ENCODE measurements around the gene CLEC11A.
"Not testable (repeated sequence)": the region's sequence is repeated elsewhere in the genome, so short reads cannot be mapped to it uniquely, and the experiment has no call there.

CLEC11A gene

DNA sequence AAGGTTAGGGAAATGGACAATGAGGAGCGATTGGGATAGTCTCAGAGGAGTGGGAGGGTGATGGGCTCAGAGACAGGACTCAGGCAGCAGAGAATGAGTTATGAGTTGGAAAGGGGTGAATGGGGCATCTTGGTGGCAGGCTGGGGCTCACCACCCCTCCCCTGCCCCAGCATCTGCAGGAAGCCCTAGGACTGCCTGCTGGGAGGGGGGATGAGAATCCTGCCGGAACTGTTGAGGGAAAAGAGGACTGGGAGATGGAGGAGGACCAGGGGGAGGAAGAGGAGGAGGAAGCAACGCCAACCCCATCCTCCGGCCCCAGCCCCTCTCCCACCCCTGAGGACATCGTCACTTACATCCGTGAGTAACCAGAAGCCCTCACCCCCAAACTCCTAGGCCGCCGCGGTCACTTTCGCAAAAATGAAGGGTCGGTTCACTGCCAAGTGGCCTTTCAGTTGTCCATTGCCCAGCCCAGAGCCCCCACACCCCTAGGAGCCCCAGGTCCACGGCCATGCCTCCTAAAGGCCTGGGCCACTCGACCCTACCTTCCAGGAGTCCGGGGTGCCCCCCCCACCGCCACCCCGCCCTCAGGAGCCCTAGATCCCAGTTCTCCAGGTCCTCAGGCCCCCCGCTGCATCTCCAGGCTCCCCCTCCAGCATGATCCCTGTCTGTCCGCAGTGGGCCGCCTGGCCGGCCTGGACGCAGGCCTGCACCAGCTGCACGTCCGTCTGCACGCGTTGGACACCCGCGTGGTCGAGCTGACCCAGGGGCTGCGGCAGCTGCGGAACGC lies 764 bp downstream of the CLEC11A start:
- no peak for DNase-seq

DNA sequence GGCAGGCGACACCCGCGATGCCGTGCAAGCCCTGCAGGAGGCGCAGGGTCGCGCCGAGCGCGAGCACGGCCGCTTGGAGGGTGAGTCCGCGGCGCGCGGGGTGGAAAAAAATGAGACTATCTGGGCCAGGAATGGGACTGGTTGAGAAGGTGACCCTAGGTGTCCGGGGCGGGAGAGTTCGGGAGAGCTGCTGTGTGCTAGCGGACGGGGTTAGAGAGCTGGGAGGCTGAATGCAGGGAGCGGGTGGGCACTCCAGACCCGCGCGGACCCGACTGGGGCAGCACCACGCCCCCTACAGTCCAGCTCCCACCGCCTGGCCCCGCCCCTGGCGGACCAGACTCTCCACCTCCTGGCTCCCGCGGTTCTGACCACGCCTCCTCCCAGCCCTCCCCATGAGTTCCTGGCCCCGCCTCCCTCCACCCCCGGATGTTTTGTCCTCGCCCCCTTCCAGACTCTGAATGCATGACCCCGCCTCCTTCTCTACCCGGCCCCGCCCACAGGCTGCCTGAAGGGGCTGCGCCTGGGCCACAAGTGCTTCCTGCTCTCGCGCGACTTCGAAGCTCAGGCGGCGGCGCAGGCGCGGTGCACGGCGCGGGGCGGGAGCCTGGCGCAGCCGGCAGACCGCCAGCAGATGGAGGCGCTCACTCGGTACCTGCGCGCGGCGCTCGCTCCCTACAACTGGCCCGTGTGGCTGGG lies 1.5 kb downstream of the CLEC11A start:
- DNase-seq, result peak; percentile 98

DNA sequence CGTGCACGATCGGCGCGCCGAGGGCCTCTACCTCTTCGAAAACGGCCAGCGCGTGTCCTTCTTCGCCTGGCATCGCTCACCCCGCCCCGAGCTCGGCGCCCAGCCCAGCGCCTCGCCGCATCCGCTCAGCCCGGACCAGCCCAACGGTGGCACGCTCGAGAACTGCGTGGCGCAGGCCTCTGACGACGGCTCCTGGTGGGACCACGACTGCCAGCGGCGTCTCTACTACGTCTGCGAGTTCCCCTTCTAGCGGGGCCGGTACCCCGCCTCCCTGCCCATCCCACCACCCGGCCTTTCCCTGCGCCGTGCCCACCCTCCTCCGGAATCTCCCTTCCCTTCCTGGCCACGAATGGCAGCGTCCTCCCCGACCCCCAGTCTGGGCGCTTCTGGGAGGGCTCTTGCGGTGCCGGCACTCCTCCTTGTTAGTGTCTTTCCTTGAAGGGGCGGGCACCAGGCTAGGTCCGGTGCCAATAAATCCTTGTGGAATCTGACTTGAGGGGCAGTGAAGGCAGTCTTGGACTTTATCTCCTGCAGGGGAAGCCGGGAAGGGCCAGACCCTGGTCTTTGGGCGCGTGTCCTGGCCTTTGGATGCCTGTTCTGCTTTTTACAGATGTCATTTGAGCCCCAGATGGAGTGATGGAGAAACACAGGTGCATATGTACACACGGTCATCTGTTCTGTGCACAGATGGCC lies 2.2 kb downstream of the CLEC11A start:
- no peak for DNase-seq

DNA sequence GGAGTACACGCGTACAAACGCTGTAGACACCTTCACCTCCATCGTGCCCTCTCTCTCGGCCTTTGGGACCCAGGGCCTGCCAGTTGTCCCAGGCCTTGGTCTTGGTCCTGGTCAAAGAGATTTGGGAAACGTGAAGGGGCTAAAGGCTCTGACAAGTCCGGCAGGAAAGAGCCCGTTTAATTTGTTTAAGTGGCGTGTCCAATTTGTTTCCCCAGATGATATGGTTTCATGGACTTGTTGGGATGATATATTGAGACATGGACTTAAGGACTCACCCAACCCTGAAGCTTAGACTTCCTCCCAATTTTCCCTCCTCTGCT lies 2.7 kb downstream of the CLEC11A start:
- no peak for DNase-seq

DNA sequence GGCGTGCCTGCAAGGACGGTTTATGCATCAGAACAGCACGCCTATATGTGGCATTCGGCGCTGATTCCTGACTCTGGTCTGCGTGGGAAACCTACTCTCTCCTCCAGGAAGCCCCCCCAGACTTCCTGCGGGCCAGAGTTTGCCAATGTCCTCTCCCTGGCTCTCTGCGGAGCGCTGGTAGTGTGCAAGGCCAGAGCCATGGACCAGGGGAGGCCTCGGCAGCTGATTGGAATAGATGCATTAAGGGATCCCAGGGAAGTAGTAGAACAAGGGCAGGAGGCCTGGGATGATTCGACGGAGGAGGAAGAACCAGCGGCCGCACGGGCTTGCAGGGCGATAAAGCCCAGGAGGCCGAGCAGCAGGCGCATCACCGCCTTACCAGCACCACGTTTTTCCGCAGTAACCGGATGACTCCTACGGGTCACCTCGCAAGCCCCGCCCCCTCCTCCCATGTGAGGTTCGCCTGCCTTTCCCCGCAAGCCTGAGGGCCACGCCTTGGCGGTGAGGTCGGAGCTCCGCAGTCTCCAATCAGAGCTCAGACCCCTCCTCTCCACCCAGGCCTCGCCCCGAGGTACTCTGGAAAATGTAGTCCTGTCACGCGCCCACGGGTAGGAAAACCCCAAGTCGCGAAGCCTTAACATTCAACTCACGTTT lies 5.0 kb downstream of the CLEC11A start:
- DNase-seq, result no peak

DNA sequence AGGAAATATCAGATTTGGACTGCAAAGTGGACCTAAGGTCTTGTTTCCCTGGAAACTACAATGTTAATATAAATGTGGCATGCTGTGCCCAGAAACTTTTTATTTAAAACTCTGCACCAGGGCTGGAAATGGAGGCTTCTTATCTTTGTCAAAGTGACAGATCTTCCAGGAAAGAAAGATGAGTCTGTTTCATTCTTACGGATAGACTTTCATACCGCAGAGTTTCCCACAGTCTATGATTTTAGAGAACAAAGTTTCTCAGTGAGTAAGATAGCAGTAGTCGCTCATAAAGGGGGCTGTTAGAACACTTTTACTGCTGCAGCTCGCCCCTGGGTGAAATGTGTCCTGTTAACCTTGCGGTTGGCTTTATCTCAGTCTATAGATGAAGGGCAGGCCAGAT lies 6.7 kb downstream of the CLEC11A start:
- DNase-seq, result no peak

DNA sequence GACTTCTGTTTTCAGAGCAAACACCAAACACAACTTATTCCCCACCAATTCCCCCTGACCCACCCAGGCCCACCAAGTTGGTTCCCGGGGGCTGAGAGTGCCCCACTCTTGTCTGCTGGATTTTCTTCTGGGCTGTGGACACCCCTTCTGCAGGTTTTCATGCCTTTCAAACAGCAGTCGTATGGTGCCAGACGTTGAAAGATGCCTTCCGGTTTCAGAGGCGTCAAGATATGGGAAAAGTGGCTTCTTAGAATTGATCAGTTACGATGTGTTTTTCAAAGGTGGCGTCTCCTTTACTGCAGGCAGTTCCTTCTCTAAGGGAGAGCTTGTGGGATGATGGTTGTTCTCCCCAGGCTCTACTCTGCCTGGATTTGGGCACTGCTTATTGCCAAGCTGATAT lies 12.7 kb downstream of the CLEC11A start:
- DNase-seq, result no peak

DNA sequence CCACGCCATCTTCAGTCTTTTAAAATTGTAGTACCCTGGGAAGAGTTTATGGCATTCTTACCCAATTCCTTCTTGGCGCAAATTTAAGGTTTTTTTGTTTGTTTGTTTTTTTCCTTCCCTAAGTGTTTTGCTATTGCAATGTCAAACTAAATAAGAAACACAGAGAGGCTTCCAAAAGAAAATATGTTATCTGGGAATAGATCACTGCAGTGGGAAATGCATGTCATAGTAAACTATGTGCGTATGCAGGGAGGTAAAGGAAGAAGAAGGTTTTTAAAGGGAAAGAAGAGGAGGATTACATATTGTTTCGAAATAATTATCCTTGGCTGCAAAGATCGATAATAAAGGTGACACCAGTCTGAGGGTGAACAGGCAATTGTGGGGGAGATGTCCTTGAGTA lies 13.2 kb downstream of the CLEC11A start:
- no peak for DNase-seq

DNA sequence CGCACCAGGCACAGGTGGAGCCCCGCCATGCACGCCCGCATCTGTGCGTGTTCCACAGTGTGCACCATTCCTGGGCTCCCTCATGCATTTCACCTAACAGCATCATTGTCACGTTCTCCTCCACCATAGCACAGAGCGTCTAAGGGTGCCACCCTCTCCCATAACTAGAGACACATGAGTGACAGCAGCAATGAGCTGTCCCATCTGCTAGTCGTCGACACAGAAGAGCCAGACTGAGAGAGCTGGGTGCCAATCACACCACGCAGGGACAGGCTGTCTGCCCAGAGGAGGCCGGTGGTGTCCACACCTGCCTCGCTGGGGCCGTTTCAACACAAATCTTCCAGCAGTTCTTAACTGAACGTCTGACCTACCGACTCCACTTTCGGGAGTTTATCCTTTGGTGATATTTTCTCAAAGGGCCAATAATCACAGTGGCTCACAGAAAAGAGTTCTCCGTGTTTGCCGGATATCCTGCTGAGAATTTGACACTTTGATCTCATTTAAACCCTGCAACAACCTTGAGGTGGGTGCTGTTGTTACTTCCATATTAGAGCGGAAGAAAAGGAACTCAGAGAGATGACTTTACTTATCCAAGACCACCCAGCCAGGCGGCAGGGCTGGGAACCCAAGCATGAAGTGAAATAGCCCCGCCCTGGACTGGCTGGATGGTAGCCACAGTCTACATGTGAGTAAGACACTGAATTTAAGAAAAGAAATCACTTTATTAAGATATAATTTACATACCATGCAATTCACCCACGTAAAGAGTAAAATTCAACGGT lies 16.2 kb downstream of the CLEC11A start:
- no peak for DNase-seq

DNA sequence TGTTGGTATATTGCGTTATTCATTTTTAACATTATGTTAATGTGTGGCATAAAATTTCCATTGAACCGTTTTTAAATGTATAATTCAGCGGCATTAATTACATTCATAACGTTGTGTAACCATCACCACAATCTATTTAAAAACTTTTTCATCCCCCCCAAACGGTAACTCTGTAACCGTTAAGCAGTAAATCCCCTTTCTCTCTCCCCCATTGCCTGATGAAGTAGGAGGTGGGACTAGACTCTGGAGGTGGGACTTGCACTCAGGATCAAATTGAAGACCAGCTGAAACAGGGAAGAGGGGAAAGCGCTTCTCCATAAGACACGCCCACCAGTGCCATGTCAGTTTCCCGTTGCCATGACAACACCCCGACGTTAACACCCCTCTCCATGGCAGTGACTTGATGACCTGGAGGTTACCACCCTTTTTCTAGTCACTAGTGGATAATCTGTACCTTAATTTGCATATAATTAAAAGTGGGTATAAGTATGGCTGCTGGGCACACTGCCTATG lies 16.8 kb downstream of the CLEC11A start:
- DNase-seq, result no peak

DNA sequence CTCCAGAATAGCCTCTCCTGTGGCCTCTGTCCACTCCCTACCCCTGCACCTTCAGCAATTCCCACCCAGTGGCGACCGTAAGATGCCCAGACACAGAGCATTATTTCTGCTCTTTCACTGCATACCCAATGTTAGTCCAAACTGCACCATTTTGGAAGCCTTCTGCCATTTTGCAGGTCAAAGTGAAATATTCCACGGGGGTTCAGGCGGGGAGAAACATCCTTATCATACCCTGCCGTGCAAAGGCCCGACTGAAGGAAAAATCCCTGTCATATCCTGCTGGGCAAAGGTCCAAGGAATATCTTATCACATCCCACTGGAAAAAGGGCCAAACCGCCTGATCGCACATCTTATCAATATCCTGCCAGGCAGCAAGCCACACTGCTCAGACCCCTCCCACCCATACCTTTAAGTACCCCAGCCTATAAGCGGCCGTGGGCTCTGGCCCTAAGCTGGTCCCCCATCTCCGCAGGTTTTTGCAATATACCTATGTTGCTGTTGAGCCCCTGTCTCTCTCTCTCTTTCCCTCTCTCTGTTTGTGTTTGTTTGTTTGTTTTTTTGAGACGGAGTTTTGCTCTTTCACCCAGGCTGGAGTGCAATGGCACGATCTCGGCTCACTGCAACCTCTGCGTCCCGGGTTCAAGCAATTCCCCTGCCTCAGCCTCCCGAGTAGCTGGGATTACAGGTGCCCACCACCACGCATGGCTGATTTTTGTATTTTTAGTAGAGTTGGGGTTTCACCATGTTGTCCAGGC lies 18.2 kb downstream of the CLEC11A start:
- DNase-seq, result no peak

DNA sequence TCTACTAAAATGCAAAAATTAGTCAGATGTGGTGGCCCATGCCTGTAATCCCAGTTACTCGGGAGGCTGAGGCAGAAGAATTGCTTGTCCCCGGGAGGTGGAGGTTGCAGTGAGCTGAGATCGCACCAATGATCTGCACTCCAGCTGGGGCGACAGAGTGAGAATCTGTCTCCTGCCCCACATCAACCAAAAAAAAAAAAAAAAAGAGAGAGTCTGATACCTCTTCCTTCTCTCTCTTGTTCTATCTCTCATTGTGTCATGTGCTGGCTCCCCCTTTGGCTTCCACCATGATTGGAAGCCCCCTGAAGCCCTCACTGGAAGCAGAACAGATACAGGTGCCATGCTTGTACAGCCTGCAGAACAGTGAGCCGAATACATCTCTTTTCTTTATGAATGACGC lies 20.4 kb downstream of the CLEC11A start:
- no peak for DNase-seq

DNA sequence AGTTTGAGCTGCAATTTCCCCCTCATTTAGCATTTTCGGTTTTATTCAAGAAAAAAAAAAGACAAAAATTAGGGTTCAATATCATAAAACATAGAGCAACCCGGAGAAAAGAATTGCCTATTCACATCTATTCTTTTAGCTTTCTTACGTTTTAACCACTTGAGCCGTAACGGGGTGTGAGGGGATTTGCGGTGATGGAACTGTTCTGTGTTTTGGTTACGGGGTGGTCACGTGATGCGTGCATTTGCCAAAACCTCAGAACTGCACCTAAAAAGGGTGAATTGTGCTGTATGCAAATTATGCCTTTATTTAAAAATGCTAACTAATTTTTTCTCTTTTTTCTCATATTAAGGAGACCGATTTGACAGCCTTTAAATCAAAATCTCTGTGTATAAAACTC lies 22.1 kb downstream of the CLEC11A start:
- no peak for DNase-seq

DNA sequence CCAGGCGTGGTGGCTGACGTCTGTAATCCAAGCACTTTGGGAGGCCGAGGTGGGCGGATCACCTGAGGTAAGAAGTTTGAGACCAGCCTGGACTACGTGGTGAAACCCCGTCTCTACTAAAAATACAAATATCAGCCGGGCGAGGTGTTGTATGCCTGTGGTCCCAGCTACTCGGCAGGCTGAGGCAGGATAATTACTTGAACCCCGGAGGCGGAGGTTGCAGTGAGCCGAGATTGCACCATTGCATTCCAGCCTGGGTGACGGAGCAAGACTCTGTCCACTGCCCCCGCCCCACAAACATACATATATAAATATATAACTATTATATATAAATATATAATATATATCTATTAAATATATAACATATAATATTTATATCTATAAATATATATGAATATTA lies 24.0 kb downstream of the CLEC11A start:
- DNase-seq, result not testable (repeated sequence)

DNA sequence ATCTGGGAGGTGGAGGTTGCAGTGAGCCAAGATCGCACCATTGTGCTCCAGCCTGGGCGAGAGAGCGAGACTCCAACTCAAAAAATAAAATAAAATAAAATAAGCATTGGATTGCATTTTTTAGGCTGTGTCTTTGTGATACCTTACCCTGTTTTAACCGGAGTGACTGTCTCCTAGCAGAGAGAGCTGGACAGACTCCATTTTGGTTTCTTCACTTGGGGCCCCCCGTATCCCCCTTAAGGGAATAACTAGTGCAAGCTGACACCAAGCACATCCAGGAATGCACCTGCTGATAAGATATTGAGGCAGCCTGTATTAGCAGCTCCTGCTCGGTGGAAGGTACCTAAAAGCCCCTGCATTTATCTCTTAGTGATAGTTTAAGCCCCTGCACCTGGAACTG lies 26.3 kb downstream of the CLEC11A start:
- no peak for DNase-seq

DNA sequence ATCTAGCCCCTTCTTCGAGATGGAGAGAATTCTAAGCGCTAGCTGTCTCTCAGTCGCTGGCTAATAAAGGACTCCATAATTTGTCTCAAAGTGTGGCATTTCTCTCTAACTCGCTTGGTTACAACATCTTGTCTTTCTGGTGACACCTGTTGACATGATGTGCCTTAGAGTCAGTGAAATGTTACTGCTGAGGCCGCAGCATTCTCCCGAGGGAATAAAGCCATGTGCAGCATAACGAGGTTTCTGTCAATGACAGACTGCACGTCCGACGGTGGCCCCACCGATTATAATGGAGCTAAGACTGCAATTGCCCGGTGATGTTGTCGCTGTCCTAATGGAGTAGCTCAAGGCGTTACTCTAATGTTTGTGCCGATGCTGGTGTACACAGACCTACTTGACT lies 26.8 kb downstream of the CLEC11A start:
- DNase-seq, result no peak

DNA sequence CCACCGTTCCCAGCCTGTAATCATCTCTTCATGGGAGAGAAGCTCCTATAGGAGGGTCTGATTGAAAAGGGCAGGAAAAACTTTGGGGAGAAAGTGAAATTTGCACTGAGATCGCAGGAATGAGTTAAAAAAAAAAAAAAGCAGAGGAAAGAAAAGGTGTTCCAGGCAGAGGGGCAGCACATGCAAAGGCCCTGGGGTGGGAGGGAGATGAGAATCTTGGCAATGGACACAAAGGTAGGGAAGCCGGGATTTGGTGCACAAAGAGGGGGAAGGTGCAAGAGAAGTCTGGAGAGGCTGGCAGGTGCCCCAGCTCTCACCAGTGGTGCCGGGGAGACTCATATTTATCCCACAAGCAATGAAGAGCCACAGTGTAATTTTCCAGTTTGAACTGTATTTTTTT lies 30.7 kb downstream of the CLEC11A start:
- DNase-seq, result no peak

DNA sequence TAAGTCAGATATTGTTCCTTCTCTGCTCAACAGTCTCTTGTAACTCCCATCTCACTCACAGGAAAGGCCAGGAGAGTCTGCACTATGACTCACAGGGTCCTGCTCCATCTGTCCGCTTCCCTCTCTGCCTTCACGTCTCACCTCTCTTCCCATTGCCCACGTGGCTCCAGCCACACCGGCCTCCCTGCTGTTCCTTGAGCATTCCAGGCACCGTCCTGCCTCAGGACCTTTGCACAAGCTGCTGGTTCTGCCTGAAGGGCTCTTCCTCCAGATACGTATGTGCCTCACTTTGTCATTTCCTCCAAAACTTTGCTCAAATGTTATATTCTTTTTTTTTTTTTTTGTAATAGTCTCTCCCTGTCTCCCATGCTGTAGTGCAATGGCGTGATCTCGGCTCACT lies 33.1 kb downstream of the CLEC11A start:
- DNase-seq, result not testable (repeated sequence)

DNA sequence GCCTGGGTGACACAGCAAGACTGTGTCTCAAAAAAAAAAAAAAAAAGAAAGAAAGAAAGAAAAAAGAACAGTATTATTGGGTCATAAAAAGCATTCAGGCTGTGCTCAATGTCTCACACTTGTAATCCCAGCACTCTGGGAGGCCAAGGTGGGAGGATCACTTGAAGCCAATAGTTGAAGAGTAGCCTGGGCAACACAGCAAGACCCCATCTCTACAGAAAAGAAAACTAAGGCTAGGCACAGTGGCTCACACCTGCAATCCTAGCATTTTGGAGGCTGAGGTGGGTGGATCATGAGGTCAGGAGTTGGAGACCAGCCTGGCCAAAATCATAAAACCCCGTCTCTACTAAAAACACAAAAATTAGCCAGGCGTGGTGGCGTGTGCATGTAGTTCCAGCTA lies 34.5 kb downstream of the CLEC11A start:
- DNase-seq, result not testable (repeated sequence)

DNA sequence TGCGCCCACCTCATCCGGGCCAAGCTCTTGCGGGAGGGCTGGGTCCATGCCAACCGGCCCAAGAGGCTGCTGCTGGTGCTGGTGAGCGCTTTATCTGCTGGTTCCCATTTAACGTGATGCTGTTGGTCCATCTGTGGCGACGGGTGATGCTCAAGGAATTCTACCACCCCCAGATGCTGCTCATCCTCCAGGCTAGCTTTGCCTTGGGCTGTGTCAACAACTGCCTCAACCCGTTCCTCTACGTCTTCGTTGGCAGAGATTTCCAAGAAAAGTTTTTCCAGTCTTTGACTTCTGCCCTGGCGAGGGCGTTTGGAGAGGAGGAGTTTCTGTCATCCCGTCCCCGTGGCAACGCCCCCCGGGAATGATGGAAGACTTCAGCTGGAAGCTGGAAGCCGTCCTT lies 35.9 kb downstream of the CLEC11A start:
- not testable (repeated sequence) for DNase-seq

DNA sequence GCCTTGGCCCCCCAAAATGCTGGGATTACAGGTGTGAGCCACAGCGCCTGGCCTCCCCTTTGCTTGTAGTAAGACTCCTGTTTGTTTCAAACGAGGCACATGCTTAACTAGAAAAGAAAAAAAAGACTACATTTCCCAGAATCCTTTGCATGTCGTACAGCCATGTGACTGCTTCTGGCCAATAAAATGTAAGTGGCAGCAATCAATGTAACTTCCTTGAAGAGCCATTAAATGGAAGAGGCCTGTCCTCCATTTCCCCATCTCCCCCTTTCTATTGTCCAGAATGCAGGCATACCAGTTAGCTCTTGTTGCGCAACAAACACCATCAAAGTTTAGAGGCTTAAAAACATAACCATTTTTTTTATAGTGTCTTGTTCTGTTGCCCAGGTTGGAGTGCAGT lies 36.7 kb downstream of the CLEC11A start:
- no peak for DNase-seq

DNA sequence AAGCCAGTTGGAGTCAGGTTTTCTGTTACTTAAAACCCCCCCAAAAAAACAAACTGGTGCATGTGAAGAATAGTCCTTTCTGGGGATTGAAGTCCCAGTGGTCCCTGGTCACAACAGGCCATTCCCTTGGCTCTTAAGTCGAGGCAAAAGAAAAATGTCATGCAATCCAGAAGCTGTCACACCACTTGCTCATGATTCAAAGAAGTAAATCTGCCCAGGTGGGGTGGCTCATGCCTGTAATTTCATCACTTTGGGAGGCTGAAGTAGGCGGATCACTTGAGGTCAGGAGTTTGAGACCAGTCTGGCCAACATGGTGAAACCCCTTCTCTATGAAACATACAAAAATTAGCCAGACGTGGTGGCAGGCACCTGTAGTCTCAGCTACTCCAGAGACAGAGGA lies 38.3 kb downstream of the CLEC11A start:
- not testable (repeated sequence) for DNase-seq
